Stimulated activated CD4-positive, alpha-beta T cell treated with anti-CD3 and anti-CD28 coated beads, TNF-alpha, amount 100 ng/mL, for 4 hours (primary cell): Measurements from ENCODE around the gene GPC3.

Experiments used
- DNase-seq, 3 experiments: peaks; one replicate each; pipeline ENCODE4 v3.0.0-alpha.2; 2020; ENCODE audit warnings: low read depth in 3 of 3

Gene GPC3

DNA sequence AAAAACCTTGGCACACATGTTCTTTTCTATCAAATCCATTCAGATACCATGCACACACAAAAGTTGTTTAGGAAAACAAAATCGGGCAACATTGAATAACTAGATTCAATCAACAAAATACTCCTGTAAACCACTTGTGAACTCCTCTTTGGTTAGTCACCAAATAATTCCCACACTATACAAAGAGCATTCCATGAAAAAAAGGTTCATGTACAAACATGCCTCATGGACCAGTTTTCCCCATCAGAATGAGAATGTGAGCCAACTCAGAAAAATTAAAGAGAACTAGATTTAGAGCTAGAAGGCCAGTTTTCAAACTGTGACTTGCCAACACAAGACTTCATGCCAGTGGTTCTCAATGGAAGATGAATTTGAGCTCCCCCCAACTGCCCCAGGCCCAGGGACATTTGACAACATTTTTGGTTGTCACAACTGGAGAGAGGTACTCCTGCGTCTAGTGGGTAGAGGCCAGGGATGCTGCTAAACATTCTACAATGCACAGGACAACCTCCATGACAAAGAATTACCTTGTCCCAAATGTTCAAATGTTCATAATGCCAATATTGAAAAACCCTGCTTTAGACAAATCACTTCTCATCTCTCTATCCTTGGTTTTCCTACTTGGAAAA is 55.4 kb downstream of the GPC3 start:
- DNase-seq: no peak

DNA sequence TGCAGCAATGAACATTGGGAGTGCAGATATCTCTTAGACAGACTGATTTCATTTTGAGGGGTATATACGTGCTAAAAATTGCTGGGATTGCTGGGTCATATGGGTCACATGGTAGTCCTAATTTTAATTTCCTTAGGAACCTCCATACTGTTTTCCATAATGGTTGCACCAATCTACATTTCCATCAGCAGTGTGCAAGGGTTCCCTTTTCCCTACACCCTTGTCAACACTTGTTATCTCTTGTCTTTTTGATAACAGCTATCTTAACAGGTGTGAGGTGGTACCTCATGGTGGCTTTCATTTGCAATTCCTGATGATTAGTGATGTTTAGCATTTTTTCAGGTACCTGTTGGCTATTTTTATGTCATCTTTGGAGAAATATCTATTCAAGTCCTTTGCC is 57.0 kb downstream of the GPC3 start:
- DNase-seq: no peak

DNA sequence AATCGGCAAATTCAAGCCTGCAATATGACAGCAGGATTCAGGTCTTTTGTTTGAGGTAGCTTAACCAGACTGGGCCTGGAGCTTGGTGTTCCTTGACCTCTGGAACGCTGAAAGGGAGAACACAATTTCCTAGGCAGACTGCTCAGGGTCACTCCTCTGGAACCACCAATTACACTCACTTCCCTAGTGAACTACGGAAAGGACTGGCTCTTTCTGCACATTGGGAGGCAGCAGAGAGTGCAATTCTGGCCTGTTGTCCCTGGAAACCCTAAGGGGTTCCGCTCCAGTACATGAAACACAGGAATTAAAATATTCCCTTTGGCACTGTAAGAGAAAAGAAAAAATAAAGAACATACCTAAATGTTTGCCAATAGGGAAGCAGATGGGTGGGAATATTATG is 58.6 kb downstream of the GPC3 start:
- DNase-seq: no peak

DNA sequence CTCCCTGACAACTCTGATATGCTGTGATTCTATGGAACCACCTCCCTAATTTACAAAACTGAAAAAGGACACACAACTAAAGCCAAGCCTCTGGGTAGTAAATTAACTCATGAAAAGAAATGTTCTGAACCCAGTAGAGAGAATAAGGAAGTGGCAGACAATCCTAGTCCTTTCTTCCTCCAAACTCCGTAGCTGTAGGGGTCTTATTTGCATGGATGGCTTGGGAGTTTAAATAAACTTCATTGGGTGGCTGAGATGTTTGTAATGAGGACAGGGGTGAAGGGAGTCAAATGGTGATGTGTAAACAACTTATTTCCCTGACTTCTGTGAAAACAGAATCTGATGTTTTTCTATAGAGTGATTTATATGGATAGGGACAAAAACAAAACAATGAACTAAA is 59.3 kb downstream of the GPC3 start:
- DNase-seq: no peak

DNA sequence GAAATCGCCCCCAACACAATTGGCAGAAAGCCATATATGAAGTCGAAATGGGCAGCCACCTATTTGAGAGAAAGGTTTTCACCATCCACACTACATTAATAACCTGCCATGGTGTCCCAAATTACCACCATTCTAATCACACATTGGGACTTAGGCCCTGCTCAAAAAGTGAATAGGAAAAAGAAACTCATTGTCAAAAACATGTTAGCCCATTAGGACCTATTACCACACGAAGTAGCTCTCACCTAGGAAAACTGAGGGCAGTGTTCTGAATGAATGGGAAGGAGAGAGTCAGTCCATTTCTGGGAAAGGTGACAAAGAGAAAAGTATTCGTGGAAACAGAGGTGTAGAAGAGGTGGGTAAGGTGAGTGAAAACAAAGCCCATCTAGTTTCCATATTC is 60.8 kb downstream of the GPC3 start:
- DNase-seq: no peak

DNA sequence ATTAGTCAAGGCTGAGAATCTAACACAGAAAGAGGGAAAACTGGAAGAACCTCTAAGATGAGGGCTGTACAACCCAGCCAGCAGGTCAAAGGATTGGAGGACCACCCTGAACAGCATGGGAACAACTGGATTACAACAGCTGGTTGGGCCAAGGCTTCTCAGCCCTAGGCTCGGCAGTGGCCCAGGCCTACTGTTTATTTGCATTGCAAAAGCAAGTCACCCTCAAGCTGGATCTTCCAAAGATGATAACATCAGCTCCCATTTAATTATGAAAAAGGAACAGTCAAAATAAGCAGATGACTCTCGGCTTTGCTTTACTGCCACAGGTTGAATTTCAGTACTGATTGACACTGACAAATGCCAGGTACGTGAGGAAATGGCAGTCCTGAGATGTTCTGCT is 61.8 kb downstream of the GPC3 start:
- DNase-seq: no peak

DNA sequence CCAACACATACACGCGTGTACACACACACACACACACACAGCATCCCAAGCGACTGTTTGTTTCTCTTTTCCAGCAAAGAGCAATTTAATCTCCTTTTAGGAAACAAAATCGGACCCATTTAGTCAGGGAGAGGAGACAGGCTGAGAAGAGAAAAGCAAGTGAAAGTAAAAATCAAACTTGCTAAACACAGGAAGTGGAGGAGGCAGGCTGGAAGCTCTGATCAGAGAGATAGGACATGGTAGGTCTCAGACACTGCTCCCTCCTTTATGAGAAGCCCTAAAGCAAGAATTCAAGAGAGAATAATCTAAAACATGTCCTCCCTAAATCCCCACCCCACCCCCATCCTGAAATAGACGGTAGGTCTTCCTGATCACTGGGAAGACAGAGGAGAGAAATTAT is 62.3 kb downstream of the GPC3 start:
- DNase-seq: no peak

DNA sequence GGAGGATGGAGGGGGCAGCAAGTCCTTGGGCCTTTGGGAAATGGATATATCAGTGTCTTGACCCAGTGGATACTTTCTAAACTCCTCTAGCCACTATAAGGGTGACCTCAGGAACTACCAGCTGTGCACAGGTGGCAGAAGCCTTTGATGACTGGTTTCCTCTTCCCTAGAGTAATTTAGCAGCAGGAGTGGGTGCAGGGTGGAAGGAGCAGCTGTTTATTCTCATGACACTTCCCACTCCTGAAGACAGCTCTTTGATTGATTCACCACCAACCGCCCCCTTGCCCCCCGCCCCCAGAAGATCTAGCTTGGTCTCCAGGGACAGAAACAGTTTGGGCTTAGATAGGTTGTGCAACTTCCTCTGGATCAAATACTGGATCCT is 63.0 kb downstream of the GPC3 start:
- DNase-seq: no peak

DNA sequence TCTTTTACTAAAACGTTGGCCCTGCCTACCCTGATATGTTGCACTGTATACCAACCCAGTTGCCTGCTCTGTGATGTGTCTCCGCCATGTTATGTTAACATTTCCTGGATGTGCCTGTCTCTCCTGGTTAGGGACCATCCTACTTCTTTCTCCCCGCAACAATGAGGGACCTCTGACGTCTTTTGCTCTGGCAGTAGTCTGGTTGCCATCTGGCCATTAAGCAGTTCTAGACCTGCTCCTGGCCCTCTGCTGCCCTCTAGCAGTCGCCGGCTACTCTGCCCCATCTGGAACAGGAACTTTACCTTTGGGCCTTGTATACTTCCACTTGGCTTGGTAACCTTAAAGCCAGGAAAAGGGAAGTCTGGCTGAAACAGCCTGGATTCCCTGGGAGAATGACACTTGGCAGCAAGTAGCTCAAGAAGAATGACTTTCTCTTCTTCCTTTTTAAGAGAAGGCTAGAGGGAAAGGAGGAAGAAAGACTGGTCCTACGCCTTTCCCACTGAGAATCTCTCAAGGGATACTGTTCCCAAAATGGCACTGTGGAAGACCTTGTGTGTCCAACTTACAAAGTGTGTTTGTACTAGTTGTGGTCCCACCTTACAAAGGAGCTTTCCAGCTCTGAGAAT is 63.5 kb downstream of the GPC3 start:
- no peak for DNase-seq

DNA sequence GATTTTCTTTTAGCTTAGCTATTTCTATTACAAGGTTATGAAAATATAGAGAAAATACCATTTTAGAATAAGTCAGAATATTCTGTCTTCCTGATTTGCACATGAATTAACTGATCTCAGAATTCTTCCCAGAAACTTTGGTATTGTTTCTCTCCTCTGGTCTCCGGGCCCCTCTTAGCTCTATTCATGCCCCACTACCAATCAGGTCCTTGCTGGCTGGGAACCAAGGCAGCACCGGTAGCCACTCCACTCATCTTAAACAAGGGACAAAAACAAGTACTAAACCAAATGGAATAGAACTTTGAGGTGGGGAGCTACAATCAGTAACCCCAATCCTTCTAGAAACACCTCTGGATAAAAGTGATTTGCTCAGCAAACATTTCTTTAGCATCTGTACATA is 64.3 kb downstream of the GPC3 start:
- no peak for DNase-seq

DNA sequence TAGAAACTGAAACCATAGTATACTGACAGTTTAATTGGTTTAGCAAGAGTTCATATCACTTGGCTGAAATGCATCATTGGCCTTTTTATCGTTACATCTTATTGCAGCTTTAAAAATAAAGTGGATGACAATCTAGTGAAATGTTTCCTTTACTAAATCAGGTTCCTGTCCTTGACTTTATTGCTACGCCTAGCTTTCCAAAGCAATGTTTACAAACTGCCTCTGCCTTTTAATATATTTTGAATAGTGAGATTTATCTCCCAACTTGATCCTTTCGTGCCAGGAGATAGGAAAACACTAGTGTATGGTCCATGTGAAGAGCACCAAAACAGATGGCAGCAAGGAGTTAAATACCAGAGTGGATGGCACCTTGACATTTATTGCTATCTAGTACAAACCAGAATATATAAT is 67.0 kb downstream of the GPC3 start:
- DNase-seq: no peak

DNA sequence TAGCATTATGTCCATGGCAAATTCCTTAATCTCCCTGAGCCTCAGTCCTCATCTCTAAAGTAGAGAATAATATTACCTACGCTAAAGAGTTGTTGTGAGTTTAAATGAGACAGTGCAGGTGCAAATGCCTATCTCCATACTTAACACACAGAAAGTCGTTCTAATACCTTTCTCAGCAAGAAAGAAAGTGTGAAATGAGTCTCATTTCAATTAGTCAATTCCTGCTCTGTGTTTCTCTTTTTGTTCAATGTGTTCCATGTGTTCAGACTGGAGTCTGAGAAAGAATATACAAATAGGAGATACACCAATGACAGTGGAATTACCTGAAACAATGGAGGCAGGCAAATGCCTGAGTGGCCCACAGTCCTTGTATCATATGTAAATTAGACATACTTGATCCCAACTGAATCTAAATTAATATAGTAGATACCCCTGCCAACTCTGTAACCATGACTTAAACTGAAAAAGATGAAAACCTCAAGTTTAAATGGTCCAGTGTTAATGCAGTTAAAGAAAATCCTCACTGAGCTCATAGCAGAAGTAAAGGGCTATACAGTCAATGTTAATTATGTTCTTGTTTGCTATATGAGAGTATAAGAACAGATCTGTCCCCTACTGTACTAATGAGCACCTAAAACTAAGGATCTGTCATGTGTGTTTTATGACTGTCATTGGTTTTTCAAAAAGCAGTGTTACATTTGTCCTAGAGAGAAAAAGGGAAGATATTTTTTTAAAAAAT is 68.2 kb downstream of the GPC3 start:
- no peak for DNase-seq

DNA sequence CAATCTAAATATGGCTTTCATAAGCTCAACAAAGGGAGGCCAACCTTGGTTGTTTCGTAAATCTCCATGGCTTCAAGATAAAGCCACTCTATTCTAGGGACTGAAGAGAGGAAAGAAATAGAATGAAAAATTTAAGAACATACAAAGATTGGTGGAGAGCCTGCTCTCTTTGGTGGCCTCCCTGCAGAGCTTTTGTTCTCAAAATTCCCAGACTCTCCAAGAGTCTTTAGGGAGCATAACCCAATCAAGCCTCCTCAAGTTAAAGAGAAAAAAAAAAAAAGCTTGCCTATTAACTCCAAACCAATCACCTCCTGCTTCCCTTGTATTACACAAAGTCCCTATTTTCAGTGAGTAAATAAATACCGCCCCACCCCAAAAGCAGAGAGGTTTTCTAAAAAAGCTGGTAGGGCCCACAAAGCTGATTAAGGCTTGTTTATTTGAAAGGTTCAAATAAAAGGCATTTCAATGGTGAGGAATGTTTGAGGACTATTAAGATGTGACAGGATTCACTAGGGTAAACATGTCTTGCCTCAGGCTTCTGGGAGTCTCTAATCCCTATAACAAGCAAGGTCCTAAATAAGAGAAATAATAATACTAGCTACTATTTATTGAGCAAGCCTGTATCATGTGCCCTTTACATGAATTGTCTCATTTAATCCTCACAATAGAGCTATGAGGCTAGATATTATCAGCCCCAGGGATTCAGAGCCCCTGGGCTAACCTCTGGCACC is 71.6 kb downstream of the GPC3 start:
- DNase-seq: no peak

DNA sequence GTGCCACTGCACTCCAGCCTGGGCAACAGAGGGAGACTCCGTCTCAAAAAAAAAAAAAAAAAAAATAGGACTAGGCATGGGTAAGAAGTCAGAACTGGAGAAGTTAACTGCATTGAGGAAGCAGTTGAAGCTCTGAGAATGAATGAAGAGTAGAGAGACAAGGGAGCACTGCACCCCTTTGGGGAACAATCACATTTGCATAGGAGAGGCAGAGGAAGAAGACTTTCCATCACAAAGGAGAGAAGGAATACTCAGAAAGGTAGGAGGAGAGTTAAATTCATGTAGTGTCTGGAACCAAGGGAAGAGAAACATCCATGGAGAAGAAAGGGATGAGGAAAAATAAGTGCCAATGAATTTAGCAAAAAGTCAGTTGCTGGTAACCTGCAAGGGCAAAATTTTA is 72.4 kb downstream of the GPC3 start:
- no peak for DNase-seq

DNA sequence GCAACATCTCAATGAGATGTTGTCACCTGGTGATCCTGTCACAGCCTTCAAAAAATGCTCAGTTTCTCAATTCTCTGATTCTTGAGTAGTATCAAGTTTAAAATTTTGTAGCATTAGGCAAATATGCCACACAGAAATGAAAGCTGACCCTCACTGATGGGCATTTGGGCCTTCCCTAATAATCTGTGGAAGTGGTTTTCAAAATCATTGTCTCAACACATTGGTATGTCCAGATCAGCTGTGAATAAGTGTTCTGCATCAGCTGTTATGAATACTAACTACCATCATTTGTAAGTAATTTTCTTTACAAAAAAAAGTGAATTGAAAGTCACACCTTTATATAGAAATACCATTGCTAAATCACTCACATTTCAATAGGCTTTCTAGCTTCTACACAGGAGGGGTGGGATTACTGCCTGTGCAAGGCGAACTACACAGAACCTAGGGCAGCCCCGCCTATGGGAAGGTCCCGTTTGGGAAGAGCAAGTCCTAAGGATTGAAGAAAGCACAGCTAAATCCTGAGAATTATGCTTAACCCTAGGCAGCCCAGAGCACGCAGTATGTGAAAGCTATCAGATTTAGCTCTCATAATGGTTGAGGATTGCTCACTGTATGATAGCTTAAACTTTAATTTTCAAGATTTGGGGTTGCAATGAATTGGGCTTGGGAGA is 73.4 kb downstream of the GPC3 start:
- no peak for DNase-seq

DNA sequence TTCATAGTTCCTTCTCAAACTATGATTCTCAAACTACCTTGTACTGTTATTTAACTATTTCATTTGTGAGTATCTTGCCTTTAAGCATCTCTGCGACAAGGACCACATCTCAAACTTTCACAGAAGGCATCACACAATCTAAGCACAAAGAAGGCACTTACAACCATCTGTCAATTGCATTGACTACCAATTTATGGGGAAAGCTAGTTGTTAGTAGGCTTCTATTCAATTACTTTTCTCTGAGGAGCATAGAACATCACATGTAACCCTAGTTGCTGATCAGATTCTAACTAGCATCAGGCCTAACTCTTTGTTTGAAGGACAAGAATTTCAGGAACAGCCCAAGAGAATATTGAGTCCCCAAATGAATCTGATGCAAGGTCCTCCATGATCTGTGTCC is 74.9 kb downstream of the GPC3 start:
- DNase-seq: no peak

DNA sequence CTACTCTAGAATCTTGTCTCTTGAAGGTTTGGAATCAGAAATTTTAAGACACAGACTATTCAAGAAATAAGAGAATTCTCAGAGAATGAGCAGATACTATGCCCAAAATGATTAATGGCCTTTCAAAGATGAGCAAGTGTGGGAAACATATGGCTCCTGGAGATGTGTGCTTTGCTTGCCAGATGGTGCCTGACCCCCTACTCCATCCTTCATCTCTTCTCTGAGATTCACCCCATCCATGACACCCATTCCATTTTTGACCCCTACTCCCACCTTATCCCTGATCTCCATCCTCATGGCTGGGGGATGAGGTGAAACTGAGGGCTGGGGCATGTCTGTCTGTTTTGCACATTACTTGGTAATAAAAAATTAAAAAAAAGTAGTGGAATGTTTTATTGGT is 75.5 kb downstream of the GPC3 start:
- DNase-seq: no peak

DNA sequence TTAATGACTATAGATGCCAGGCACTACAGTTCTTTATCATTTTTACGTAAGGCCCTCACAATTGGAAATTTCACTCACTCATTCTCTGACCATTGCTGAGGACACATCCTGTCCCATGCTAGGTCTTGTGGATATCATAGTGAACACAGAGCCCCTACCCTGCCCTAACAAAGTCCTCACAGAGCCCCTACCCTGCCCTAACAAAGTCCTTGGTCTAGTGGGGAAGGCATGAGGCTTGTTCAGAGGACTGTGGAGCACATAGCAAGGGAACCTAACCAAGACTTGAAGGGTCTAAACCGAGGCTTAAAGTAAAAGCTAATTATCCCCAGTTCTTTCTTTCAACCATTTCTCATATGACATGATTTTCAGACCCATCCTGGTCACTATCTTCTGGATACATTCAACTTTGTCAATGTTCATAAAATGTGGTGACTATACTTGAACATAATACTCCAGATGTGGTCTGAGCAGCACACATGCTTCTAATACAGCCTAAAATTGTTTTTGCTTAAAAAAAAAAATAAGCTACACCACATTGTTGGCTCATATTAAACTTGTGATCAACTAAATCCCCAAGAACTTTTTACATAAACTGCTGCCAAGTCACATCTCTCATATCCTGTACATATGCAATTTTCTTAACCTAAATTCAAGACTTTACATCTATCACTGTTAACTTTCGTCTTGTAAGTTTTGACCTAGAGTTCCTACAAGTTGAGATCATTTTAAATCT is 77.0 kb downstream of the GPC3 start:
- DNase-seq: no peak

DNA sequence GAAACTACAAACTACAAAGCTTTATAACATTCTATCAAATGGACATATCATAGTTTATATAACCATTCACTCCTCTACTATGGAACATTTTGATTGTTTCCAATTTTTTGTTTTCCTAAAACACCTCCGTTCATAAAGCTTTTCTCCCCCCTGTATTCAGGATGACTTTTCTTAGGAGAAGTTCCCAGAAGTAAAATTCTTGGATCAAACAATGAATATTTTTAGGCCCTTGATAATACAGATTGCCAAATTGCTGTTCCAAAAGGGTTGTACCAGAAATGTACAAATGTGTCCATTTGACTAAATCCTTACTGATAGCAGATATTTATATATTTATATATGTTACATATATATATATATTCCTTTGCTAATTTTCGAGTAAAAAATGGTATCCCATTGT is 77.8 kb downstream of the GPC3 start:
- DNase-seq: no peak

DNA sequence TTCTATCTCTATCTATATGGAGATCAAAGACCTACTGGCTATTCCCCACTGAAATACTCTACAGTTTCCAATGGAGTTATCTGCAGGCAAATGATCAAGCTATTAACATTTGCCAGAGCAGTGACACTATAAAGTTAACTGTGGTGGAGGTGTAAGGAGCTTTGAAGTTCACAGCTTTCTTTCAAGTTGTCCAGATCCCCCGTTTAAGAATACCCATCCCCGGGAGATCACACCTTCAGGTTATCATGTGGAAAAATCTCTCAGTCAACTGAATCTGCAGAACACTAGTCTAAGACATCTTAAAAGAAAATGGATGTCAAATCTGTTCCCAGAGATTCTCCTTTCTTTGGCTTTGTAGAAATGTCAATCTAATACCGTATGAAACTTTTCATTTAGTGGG is 80.1 kb downstream of the GPC3 start:
- no peak for DNase-seq

DNA sequence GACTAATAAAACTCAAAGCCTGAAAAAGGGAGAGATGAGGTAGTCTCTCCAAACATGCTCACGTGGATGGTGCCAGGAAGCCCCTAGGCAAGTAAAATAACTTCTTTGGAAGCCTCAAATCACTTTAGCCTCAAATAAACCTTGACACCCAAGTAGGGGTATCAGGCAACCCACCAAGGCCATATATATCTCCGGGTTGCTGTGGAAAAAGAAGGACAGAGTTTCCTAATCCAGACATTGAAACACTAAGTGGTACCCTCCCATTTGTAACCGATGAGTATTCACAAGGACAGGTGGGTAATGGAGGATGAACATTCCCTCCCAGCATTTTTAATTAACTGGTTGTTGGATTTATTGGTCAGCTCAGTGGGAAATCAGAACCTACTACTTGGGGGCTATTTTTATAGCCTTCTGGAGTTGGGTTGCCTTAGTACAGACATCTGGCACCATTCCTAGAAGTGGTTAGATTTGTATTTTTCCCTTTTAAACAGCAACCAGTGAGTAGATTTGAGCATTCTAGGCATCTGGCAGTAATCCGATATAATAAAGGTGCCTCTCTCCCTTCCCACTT is 87.7 kb downstream of the GPC3 start:
- no peak for DNase-seq
